NCI-H82 treated with DMSO at 0.1 percent for 48 hours (cell line): ENCODE data around the gene PPM1L.
"Not testable (repeated sequence)": the region's sequence is repeated elsewhere in the genome, so short reads cannot be mapped to it uniquely, and the experiment has no call there.

Experiments
- DNase-seq: peaks from one replicate; lab custom pipeline; 2025; ENCODE audit not compliant: unreplicated experiment; lab: John Stamatoyannopoulos, UW

Gene PPM1L

DNA sequence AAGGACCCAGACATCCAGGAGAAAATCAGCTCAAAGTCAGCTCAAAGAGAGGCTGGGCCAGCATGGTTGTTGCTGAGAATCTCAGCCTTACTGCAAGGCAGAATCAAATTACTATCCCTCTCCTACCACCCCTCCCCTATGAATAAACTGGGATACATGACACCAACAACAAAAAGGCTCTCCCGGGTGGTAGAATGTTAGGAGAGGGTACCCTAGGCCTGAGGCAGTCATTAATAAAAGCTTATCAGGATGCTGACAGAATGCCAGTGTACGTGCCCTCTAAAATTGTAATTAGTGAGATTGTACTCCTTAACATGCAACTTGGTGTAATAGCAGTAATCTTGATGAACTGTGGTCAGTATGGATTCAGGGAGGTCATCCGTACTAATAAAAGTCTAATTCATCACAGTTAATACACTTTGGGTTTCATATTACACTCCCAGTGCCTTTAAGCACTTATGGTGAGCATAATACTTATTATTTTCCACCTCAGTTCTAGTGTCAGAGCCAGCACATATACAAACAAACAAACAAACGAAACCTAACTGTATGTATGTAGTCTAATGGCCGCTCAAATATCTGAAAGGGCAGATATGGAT, 272.6 kb downstream of the PPM1L start:
- no peak for DNase-seq

DNA sequence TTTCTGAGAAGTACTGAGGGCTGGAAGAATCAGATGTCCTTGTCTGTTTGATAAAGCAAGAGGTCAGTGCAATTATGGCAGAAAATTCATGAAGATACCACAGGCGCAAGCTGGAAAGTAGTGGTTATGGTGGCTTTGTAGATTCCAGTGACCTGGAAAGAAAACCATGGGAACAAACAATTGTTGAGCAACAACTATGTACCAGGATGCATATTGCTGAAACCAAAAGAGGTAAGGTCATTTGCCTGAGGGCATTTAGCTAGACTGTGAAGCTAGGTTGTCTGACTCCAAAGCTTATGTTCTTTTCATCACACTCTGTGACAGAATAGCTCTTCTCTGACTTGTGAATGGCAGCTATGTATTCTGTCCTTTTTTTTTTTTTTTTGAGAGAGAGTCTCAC, 275.1 kb downstream of the PPM1L start:
- DNase-seq = no peak

DNA sequence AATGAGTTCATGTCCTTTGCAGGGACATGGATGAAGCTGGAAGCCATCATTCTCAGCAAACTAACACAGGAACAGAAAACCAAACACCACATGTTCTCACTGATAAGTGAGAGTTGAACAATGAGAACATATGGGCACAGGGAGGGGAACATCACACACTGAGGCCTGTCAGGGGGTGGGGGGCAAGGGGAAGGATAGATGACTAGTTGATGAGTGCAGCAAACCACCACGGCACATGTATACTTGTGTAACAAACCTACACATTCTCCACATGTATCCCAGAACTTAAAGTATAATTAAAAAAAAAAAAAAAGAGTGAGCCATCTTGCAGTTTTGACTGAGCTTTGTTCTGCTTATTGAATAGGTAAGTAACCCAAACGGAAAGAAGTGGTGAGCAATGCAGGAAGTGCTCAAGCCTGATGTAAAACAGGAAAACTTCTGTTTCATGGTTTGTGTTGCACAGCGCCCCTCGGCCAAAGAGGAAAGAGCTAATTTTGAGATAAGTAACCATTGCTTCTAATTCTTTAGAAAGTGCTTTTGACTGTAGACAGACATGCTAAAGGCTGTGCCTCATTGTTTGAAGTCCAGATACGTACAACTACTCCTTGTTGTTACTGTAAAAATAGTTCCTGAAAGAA, 279.0 kb downstream of the PPM1L start:
- DNase-seq = not testable (repeated sequence)

DNA sequence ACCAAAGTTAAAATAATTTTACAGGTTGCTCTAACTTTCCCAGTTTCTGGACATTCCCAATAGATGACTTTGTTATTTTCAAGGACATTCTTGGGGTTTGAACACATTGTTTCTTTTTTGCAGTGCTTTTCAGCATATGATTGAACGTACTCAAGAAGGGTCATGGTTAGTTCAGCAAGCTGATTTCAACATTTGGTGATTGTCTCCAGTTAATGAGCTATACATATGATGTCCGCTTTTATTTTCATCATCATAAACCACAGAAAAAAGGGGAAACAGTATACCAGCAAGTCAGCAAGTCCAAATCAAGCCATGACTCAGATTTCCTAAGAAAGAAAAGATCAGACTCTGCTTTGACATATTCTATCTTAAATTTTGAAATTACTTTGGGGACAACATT, 279.7 kb downstream of the PPM1L start:
- no peak for DNase-seq

DNA sequence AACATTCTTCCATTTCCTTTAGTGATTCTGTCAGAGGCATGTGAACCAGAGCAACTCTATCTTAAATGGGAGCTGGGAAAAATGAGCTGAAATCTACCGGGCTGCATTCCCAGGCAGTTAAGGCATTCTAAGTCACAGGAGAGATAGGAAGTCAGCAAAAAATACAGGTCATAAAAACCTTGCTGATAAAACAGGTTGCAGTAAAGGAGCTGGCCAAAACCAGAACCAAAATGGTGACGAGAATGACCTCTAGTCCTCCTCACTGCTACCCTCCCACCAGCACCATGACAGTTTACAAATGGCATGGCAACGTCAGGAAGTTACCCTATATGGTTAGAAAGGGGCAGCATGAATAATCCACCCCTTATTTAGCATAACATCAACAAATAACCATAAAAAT, 282.7 kb downstream of the PPM1L start:
- no peak for DNase-seq

DNA sequence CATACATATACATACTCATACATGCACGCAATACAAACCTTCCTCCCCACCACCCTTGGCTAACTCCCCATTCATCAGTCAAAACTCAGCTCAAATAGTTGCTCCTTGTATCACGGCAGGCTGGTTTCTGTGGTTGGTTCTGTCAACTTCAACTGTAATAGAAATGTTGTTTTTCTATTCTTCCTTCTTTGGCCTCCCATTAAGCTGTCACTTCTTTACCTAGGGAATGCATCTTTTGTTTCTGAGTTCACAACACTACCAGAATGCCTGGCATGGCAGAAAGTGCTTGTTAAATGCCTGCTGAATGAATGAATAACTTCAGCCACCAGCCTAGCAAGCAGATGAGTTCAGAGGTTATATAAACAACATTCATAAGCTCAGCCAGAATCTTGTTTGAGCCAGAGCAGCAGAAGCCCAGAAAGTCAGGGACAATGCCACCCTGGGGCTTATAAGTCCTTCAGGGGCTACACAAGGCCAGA, 286.0 kb downstream of the PPM1L start:
- DNase-seq = no peak

DNA sequence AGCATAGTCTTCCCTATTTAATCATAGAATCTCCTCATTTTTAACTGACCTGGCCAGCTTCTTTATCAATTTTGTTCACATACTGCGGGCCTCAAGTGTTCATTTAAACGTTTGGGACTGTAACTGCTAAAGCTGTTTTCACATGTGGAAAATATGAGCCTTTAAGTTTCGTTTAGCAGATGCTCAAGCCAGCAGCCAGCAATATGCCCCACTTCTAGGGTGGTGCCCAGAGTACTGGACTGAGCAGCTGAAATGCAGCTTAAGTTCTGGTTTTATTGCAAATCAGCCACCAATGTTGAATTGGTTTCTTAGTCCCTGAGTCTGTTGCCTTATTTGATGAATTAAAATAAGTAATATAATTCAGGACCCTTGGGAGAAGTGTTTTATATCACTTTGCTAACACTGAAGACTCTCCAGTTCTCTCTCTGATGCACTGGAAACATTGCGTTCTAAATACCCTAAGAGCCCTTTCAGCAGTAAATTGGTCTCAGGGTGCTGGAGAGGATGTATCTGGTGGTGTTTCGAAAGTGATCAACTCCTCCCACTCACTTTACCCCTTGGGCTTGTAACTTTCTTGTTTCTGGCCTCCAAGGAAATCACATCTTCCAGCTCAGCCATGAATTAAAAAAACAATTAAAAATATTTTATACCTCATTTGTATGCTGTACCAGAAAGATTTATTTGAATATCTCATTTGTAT, 287.5 kb downstream of the PPM1L start:
- no peak for DNase-seq

DNA sequence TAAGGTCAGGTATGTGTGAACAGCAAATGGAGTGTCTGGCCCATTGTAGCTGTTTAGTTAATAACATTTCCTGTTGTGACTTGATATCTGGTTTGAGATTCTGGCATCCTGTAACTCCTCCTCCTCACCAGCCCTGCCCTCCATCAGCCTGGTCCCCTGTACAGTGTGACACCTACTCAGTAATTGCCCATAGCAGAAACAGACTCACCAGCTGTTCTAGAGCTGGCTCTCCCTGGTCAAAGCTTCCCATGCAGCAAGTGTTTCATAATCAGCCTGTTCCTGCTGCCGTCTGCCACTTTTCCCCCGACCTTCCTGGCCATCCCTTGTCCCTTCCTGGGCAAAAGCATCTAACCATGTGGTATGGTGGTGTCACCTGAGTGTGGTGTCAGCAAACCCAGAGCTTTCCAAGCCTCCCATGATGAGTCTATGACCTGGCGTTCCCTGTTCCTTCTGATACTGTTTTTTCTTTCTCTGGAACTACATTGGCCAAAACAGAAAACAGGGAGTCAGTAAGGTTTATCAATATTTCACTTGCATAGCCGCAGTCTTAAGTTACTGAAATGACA, 293.7 kb downstream of the PPM1L start:
- no peak for DNase-seq

DNA sequence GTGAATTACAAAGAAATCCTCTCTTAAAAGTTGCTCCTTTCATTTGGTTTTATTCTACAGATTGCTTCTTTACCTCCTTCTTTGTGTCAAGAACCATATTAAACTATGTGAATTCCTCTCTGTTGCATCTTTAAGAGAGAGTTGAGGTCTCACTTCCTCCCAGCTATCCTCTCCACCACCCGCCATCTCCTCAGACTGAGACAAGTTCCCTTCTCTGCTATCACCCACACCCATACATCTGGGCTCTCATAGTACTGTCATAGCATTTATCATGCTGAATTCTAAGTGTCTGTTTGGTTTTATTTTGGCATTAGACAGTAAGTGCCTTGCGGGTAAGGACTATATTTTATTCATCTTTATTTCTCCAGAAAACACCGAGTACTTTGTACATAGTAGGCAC, 294.9 kb downstream of the PPM1L start:
- DNase-seq = no peak

DNA sequence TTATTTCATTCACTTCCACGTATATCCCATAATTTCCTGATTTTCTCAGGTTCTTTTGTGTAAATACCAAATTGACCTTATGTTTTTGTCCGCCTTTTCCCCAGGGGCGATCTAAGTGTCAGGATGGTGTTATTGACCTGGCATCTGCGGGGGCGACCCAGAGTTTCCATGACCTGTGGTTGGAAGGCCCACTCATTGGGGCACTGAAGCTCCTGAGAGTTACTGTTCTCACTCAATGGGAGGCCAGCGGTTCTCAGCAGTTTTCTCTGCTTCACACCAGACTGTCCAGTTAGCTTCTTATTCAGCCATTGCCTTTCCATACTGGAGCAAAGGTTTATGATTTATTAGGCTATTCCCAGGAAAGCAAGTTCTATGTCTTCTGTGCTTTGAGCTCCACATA, 295.8 kb downstream of the PPM1L start:
- DNase-seq = no peak

DNA sequence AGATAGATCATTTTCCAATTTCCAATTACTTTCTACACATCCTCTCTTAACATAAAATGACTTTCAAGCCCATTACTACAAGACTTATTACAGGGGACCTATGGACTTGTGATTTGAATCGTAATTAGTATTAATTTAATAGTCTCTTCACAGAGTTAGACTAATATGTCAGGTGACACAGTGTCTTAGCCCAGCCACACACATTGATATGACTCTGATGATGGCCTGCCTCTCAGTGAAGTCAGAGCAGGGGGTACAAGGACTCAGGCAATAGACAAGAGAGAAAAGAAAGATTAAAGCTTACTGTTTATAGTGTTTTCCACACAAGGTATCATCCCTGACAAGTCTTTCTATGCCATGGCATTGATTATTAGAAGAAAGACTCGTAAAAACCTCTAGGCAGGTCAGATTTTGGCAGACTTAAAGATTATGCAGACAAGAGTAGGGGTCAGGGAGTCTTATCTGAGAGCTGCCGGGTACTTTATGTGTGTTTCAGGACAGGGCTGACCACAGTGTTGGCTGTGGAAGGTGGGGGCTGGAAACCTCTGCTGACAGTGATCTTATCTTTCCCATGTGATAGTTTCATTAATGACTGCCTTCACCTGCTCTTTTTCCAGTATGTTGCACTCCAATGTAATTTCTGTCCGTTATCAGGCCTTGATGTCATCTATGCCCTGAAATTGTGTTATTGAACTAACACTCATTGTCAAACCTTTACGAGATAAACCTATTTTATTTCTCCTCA, 299.0 kb downstream of the PPM1L start:
- no peak for DNase-seq

DNA sequence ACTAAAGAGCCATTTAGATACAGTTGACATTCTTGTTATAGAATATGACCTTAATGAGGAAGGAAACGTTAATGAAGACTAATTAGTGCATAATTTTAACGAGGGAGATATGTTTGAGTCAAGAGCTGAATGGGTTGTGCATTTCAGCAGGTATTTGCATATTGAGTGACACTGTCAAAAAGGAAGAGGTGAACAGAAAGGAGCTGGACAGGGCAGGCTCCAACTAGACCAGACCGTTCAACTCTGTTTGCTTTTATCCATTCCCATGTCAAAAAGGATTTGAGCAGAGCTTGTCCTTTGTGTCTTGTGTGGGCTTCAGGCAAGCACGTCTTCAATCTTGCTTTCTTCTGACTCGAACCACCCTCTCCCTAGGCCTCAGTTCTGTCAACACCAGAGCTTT, 308.4 kb downstream of the PPM1L start:
- DNase-seq = no peak

DNA sequence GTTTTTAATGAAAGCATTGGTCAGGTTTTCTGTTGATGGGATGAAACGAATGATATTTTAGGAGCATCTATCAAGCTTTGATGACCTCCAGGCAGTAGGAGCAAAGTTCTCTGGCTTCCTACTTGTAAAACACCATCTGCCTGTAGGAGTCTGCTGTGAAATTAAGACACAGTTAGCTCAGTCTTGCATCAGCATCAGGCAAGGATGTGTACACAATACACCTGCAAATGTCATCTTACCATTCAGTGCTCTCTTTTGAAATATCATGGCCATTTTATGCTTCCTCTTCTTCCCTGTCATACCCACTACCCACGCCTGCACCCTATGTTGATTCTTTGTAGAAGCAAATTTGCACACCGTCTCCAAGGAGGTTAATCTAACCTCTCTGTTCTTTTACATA, 310.9 kb downstream of the PPM1L start:
- no peak for DNase-seq

DNA sequence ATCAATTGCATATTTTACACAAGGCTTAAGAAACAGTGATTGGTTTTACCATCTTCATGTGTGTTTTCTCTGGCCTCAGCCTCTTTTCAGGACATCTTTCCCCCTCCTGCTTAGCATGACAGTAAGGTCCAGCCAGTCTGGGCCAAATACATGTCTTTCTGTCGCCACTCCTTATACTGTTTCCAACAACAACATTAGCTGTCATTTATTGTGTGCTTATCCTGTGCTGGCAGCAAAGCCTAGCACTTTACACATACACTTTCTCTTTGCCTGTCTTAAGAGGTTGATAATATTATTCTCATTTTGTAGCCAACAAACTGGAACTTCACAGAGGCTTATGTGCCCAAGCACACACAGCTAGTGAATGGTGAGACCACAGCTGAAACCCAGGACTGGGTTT, 311.3 kb downstream of the PPM1L start:
- DNase-seq = no peak

DNA sequence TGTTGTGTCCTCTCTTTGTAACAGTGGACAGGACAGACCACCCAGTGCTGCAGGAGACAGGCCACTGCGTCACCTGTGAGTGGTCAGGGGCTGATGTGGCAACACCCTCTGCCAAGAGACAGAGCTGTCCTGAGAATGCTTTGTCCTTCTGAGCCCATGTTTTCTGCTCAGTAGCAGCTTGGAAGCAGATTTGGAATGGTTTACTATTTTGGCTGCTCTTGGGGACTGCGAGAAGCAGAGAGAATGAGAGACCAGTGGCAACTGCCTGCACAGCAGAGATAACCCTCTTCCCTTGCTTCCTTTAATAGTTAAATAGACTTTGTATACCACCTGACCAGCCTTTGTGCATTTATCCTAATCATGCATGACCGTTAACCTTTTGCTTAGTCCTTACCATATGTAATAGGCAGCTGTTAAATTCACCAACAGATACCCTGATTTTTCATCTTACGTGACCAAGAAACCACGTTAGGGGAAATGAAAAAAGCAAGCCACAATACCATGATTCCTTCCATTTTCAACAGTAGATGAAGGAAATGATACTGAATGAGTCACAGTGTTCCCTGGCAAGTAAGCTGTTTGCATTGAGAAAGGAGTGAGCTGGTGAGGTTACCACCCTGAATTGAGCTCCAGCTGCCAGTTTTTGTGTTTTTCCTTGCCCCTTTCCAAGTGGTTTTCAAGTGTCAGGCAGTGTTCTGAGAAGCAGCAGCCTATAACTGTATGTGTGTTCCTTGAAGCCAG, 313.6 kb downstream of the PPM1L start:
- no peak for DNase-seq

DNA sequence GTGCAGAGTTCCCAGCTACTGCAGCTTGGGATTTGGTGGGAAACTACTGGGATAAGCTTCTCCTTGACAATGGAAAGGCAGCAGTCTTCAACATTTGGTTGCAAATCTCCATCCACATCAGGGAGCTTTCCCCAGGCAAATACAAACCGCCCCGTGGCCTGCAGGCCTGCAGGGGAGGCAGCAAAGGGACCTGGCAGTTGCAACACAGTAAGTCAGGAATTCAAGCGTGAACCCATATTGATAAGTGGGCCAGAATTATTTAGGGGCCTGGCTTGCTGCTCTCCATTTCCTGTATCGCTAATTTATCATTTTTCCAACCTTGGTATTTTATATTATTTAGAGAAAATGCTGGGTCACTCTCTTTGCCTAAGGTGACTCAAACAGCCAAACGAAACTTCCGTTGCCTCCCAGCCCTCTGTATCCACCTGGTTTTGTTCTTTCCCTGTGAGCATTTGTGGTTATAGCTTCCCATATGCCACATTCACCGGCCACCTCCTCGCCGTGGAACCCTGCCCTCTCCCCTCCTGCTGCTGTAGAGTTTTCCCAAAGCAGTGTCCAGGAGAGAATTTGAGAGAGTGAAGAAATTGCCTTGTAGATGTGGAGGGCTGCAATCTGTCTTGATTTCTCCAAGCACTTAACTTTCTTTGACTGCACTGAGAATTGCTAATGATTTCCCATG, 314.4 kb downstream of the PPM1L start:
- DNase-seq = no peak

DNA sequence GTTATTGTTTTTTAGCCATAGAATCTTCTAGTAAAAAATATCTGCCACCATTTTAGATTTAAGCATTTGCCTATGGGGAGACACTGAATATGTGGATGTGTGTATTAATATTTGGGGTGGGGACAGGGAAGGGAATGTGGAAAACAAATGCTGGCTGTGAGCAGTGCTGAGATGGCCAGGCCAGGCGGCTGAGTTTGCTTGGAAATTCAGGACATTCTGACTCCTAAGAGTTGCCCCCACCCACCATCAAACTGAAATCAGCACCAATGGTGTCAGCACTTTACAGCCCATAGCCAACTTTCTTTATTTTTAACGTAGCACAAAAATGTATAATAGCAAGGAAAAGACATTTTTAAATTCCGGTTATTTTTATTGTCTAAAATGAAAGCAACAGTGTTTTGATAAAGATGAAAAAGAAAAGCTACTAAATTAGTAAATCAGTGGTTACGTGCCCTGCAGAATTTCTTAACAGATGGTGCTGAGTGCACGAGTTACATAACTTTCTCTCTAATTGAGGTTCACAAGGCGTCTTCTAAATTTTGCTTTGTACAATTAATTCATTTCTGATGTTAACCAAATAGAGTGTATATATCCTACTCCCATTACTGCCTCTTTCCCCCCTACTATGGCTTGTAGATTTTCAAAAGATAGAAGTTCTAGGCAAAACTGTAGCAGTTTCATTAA, 315.1 kb downstream of the PPM1L start:
- DNase-seq = no peak

DNA sequence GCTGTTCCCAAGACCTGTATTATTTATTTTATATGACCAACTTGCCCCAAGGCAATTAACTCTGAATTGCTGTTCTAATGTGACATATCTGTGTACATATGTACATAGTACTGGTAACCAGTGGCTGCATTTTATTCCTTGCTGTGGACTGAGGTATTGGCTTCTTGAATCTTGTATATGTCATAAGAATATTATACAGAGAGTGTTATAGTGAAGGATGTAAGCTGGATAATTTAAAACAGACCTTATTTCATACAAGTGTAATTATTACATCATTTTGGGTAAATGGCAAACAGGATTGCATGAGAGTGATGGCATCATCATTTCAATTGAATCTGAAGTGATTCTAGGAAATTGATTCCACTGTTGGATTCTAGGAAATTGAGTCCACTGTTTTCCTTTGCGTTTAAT, 316.2 kb downstream of the PPM1L start:
- no peak for DNase-seq

DNA sequence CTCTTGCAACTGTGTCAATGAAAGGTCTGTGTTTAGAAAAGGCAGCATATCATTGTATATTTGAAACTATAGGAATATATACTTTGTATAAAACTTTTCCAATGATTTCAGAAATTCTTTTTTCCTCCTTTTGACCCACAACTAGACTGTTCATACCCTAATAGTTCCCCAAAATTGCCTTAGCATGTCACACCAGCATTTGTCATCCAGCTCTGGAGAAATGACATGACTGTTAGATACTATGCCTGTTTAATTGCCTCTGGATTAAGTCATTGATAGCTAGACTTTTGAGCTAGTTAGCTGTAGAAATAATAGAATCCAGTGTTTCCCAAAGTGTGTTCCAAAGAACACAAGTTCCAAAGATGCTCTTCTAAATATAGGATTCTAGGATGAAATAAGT, 316.7 kb downstream of the PPM1L start:
- no peak for DNase-seq

DNA sequence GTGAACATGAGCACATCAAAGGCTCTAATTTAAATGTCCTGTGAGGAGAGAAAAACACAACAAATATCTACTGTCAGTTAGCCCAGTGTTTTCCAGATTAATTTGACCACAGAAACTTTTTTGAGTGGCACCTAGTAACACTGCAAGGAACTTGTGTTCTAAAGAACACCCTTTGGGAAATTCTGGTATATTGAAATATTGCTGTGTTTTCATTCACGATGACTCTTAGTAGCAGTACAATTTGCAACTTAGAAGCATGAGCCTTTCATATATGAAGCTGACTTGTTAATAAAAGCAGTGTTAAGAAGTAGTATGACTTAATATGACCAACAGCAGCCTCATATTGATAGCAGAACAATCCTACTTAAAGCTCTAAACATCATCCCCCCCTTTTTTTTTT, 317.1 kb downstream of the PPM1L start:
- DNase-seq = no peak
